HFF-Myc (cell line): ENCODE data around the gene ZNF207.
"Not testable (repeated sequence)": the region's sequence is repeated elsewhere in the genome, so short reads cannot be mapped to it uniquely, and the experiment has no call there.

Source experiments
- DNase-seq: peaks from one replicate; pipeline ENCODE4 v3.0.0-alpha.2; 2011; ENCODE audit warnings: low read depth; ENCODE audit errors: extremely low read depth
- H3K4me3 ChIP-seq: replicated peaks from 2 replicates; pipeline ENCODE4 v1.5.1; 2011; ENCODE audit warnings: low read depth, mild to moderate bottlenecking, control low read depth, low read length
- CTCF ChIP-seq: IDR thresholded peaks from 2 replicates; pipeline ENCODE4 v1.5.1; 2012; ENCODE audit warnings: mild to moderate bottlenecking, low read depth, low read length, control low read depth; ENCODE audit errors: missing control alignments

The ZNF207 gene

GRCh38 chr17:32345951-32346600 lies 3.9 kb upstream of the ZNF207 start:
- TF ChIP-seq CTCF: no peak
- DNase-seq: no peak
- H3K4me3 ChIP-seq: no peak overlapping the region

GRCh38 chr17:32348483-32348800 lies 1.5 kb upstream of the ZNF207 start:
- no peak for DNase-seq
- no peak overlapping the region for H3K4me3 ChIP-seq
- no peak for TF ChIP-seq CTCF

GRCh38 chr17:32349503-32349853 lies 479 bp upstream of the ZNF207 start:
- peak overlapping the region; percentile 61 for H3K4me3 ChIP-seq
- no peak for TF ChIP-seq CTCF
- no peak for DNase-seq

- peak overlapping the region; percentile 61 for H3K4me3 ChIP-seq
- no peak for DNase-seq
- TF ChIP-seq CTCF: no peak
Measured at GRCh38 chr17:32350666-32351418, 885 bp downstream of the ZNF207 start.

- H3K4me3 ChIP-seq: peak overlapping the region; percentile 61
- DNase-seq: not testable (repeated sequence)
Measured at GRCh38 chr17:32352734-32353133, 2.8 kb downstream of the ZNF207 start.

GRCh38 chr17:32355649-32356377 lies 5.9 kb downstream of the ZNF207 start:
- no peak for TF ChIP-seq CTCF
- H3K4me3 ChIP-seq: no peak overlapping the region
- no peak for DNase-seq

GRCh38 chr17:32356378-32356743 lies 6.4 kb downstream of the ZNF207 start:
- TF ChIP-seq CTCF: no peak
- H3K4me3 ChIP-seq: no peak overlapping the region
- DNase-seq: no peak
